Natural killer cell (primary cell): ENCODE results near the gene CDC20. TPM values are rescaled to one million over a fixed set of nuclear protein-coding genes. Genes with fewer than 3 reads are reported as not detected.

ENCODE experiments used
- ATAC-seq, 3 donors: fragments of 150-1000 bp in 2 of 3; fragments of 200-7000 bp in 1 of 3; cut with Tn5 transposase; 1 replicate in 1 of 3; 2 replicates in 2 of 3; pipeline ENCODE4 v1.10.0; 2021; ENCODE audit warnings: mild to moderate bottlenecking in 2 of 3, moderate library complexity in 2 of 3
- DNase-seq, 2 donors: peaks; one replicate each; pipeline versions ENCODE4 v3.0.0 to v3.0.0-alpha.2; 2013 to 2021; ENCODE audit warnings: mixed read lengths in 1 of 2
- H3K27ac ChIP-seq: one replicate; pipeline ENCODE4 v1.5.1; 2013; ENCODE audit warnings: mild to moderate bottlenecking, low read length
- H3K27me3 ChIP-seq: one replicate; pipeline ENCODE4 v1.6.1; 2013; ENCODE audit warnings: low read length; ENCODE audit not compliant: control insufficient read depth, insufficient read depth
- H3K36me3 ChIP-seq: one replicate; pipeline ENCODE4 v1.6.1; 2013; ENCODE audit warnings: low read length; ENCODE audit not compliant: control insufficient read depth, insufficient read depth
- H3K4me1 ChIP-seq: one replicate; pipeline ENCODE4 v1.6.1; 2013; ENCODE audit warnings: low read length; ENCODE audit not compliant: control insufficient read depth, insufficient read depth
- H3K4me3 ChIP-seq: one replicate; pipeline ENCODE4 v1.5.1; 2013; ENCODE audit warnings: low read length
- H3K9me3 ChIP-seq: one replicate; pipeline ENCODE4 v1.6.1; 2013; ENCODE audit warnings: low read length; ENCODE audit not compliant: control insufficient read depth, insufficient read depth
- H3K27ac Mint-ChIP-seq, 2 donors: one replicate each; pipeline ENCODE4 v1.8.0; 2022; ENCODE audit warnings: mild to moderate bottlenecking in 2 of 2, mixed read lengths in 2 of 2, moderate library complexity in 1 of 2
- H3K27me3 Mint-ChIP-seq, 2 donors: one replicate each; pipeline ENCODE4 v1.8.0; 2022; ENCODE audit warnings: low read depth in 2 of 2, mixed read lengths in 2 of 2
- H3K36me3 Mint-ChIP-seq: one replicate; pipeline ENCODE4 v1.8.0; 2022; ENCODE audit warnings: mixed read lengths
- H3K4me1 Mint-ChIP-seq, 2 donors: one replicate each; pipeline ENCODE4 v1.8.0; 2022; ENCODE audit warnings: mixed read lengths in 2 of 2
- H3K4me3 Mint-ChIP-seq: one replicate; pipeline ENCODE4 v1.8.0; 2022; ENCODE audit warnings: mild to moderate bottlenecking, moderate library complexity, mixed read lengths
- H3K9me3 Mint-ChIP-seq, 2 donors: one replicate each; pipeline ENCODE4 v1.8.0; 2022; ENCODE audit warnings: mixed read lengths in 2 of 2
- CTCF ChIP-seq: fragments of 200-600 bp; IDR thresholded peaks from one replicate; pipeline ENCODE4 v1.8.0; 2022; ENCODE audit warnings: antibody characterized with exemption
- WGBS: methylation state at CpG from one replicate; pipeline ENCODE4 v1.1.7; 2013; ENCODE audit warnings: missing lambda C conversion rate; ENCODE audit not compliant: insufficient coverage; 5-methylcytosine and 5-hydroxymethylcytosine counted together
- intact Hi-C: fragments of 100-400 bp; cut with micrococcal nuclease; formaldehyde crosslinking; loops from one replicate; pipeline ENCODE4 v1.14.2; 2022
- total RNA-seq, 4 donors: library from RNA; stranded (reverse); fragments of 120-200 nt in 1 of 4; gene quantifications; one replicate each; pipeline versions ENCODE4 v1.2.3 to v1.2.4, GENCODE V29; 2013 to 2022

The CDC20 gene
- total RNA-seq, 3 donors from 2014 or later (not counting 1 experiment from before 2014, with no cell fraction given), result 0.50 to 2.4 (median 0.96) TPM

GRCh38 chr1:43319288-43319687 is 39.5 kb upstream of the CDC20 start:
- Histone ChIP-seq H3K4me1 (no peaks in the 10 kb centered on the region), H3K9me3 (no peaks in the 10 kb centered on the region), H3K4me3 (no peak overlapping the region), H3K27me3 (no peaks in the 10 kb centered on the region), H3K36me3 (no peaks in the 10 kb centered on the region), H3K27ac (no peak overlapping the region)
- no CpG with 5 or more reads among the region's 5 CpGs for whole genome bisulfite sequencing
- TF ChIP-seq CTCF, result no peak
- ATAC-seq, result no peak
- Mint-ChIP-seq H3K27ac (no peak overlapping the region), H3K4me3 (no peak overlapping the region), H3K4me1 (peaks cover 3 to 15% of the 10 kb centered on the region in 2 donors), H3K9me3 (no peaks in the 10 kb centered on the region), H3K36me3 (no peaks in the 10 kb centered on the region), H3K27me3 (no peaks in the 10 kb centered on the region)
- no peak for DNase-seq
- intact Hi-C loops, result no loop called here

GRCh38 chr1:43319766-43320165 is 39.0 kb upstream of the CDC20 start:
- Histone ChIP-seq H3K27me3 (no peaks in the 10 kb centered on the region), H3K4me1 (no peaks in the 10 kb centered on the region), H3K36me3 (no peaks in the 10 kb centered on the region), H3K4me3 (no peak overlapping the region), H3K27ac (no peak overlapping the region), H3K9me3 (no peaks in the 10 kb centered on the region)
- H3K27ac Mint-ChIP-seq, result no peak overlapping the region
- no peak for DNase-seq
- peaks cover 4% of the 10 kb centered on the region for H3K36me3 Mint-ChIP-seq
- no peaks in the 10 kb centered on the region for H3K27me3 Mint-ChIP-seq
- H3K4me1 Mint-ChIP-seq, result peaks cover 8 to 20% of the 10 kb centered on the region in 2 donors
- ATAC-seq, result no peak
- no peaks in the 10 kb centered on the region for H3K9me3 Mint-ChIP-seq
- no peak for TF ChIP-seq CTCF
- intact Hi-C loops, result no loop called here
- no peak overlapping the region for H3K4me3 Mint-ChIP-seq
- WGBS, result 87% methylated on average over 2 of the region's 3 CpGs

- Histone ChIP-seq H3K4me1 (no peaks in the 10 kb centered on the region), H3K27me3 (no peaks in the 10 kb centered on the region), H3K36me3 (no peaks in the 10 kb centered on the region), H3K9me3 (peaks cover 4% of the 10 kb centered on the region), H3K4me3 (no peak overlapping the region), H3K27ac (no peak overlapping the region)
- Mint-ChIP-seq H3K4me1 (peaks cover 9 to 21% of the 10 kb centered on the region in 2 donors), H3K4me3 (no peak overlapping the region), H3K36me3 (peaks cover 11% of the 10 kb centered on the region), H3K27ac (no peak overlapping the region), H3K9me3 (no peaks in the 10 kb centered on the region), H3K27me3 (no peaks in the 10 kb centered on the region)
- intact Hi-C loops, result no loop called here
- WGBS, result 96% methylated on average over 16 of the region's 16 CpGs
- TF ChIP-seq CTCF, result no peak
- no peak for DNase-seq
- ATAC-seq, result no peak
Measured at GRCh38 chr1:43321331-43321891, 37.4 kb upstream of the CDC20 start.

GRCh38 chr1:43322506-43322905 is 36.3 kb upstream of the CDC20 start:
- no peak overlapping the region for H3K4me3 ChIP-seq
- TF ChIP-seq CTCF, result no peak
- H3K27ac ChIP-seq, result no peak overlapping the region
- H3K36me3 ChIP-seq, result no peaks in the 10 kb centered on the region
- intact Hi-C loops, result no loop called here
- no peaks in the 10 kb centered on the region for H3K4me1 ChIP-seq
- Mint-ChIP-seq H3K9me3 (no peaks in the 10 kb centered on the region), H3K27me3 (no peaks in the 10 kb centered on the region), H3K4me1 (peaks cover 9 to 15% of the 10 kb centered on the region in 2 donors), H3K27ac (no peak overlapping the region), H3K4me3 (no peak overlapping the region), H3K36me3 (peaks cover 11% of the 10 kb centered on the region)
- DNase-seq (no peak), ATAC-seq (no peak)
- no peaks in the 10 kb centered on the region for H3K27me3 ChIP-seq
- H3K9me3 ChIP-seq, result peaks cover 4% of the 10 kb centered on the region
- WGBS, result 86% methylated on average over 5 of the region's 5 CpGs
